IMR-90 (cell line): ENCODE results near the gene MRAP. TPM values are rescaled to one million over a fixed set of nuclear protein-coding genes. Genes with fewer than 3 reads are reported as not detected.

ENCODE experiments used
- ATAC-seq: fragments of 200-7000 bp; cut with Tn5 transposase; 2 replicates; pipeline ENCODE4 v1.9.1; 2020; ENCODE audit warnings: low read depth, mild to moderate bottlenecking, moderate library complexity
- BruUV-seq: library from RNA; stranded (reverse); fragments of 400-500 nt; replicated peaks from 2 replicates; lab custom pipeline; 2021; lab: Mats Ljungman, UMichigan
- CTCF ChIA-PET: fragments of 300-600 bp; formaldehyde crosslinking; extraction: SDS; loops from one replicate; lab custom pipeline; 2021; ENCODE audit warnings: antibody characterized with exemption; lab: Yijun Ruan, JAX
- POLR2A ChIA-PET: fragments of 300-600 bp; sonication (Branson Sonifier 250); formaldehyde crosslinking; loops from one replicate; lab custom pipeline; 2022; ENCODE audit warnings: antibody characterized with exemption; ENCODE audit not compliant: unreplicated experiment; lab: Charles Lee
- DNase-seq: peaks from one replicate; pipeline ENCODE4 v3.0.0; 2013
- H2AFZ ChIP-seq: replicated peaks from 2 replicates; pipeline ENCODE3; 2013; ENCODE audit warnings: low read length, mild to moderate bottlenecking; ENCODE audit not compliant: poor library complexity
- H2AK5ac ChIP-seq: 2 replicates; pipeline ENCODE4 v1.6.1; 2013; ENCODE audit warnings: low read depth, low read length, inconsistent platforms
- H2AK9ac ChIP-seq: replicated peaks from 2 replicates; pipeline ENCODE3; 2013; ENCODE audit warnings: mild to moderate bottlenecking, low read depth, low read length, moderate library complexity; ENCODE audit not compliant: poor library complexity
- H2BK120ac ChIP-seq: 2 replicates; pipeline ENCODE4 v1.6.1; 2013; ENCODE audit warnings: low read depth, low read length, inconsistent platforms
- H2BK15ac ChIP-seq: 3 replicates; pipeline ENCODE4 v1.6.1; 2013; ENCODE audit warnings: low read depth, low read length, inconsistent platforms
- H2BK20ac ChIP-seq: 2 replicates; pipeline ENCODE4 v1.6.1; 2013; ENCODE audit warnings: low read depth, mild to moderate bottlenecking, inconsistent platforms, low read length, moderate library complexity
- H2BK5ac ChIP-seq: 2 replicates; pipeline ENCODE4 v1.6.1; 2013; ENCODE audit warnings: mild to moderate bottlenecking, low read depth, low read length, inconsistent platforms; ENCODE audit not compliant: poor library complexity, severe bottlenecking
- H3K14ac ChIP-seq: replicated peaks from 2 replicates; pipeline ENCODE4 v1.6.1; 2013; ENCODE audit warnings: low read depth, low read length, inconsistent platforms
- H3K18ac ChIP-seq: 2 replicates; pipeline ENCODE4 v1.6.1; 2013; ENCODE audit warnings: low read depth, low read length, control low read depth
- H3K23ac ChIP-seq: 2 replicates; pipeline ENCODE4 v1.6.1; 2013; ENCODE audit warnings: low read depth, low read length, inconsistent platforms
- H3K27ac ChIP-seq: 2 replicates; pipeline ENCODE4 v1.5.1; 2013; ENCODE audit warnings: mild to moderate bottlenecking, control low read depth, low read length; ENCODE audit not compliant: insufficient read depth
- H3K27me3 ChIP-seq: 2 replicates; pipeline ENCODE4 v1.6.1; 2013; ENCODE audit warnings: low read length; ENCODE audit not compliant: control insufficient read depth, insufficient read depth
- H3K36me3 ChIP-seq: 2 replicates; pipeline ENCODE4 v1.6.1; 2013; ENCODE audit warnings: low read length, mixed read lengths; ENCODE audit not compliant: control insufficient read depth, insufficient read depth
- H3K4ac ChIP-seq: 2 replicates; pipeline ENCODE4 v1.6.1; 2013; ENCODE audit warnings: low read depth, low read length, inconsistent platforms
- H3K4me1 ChIP-seq: 2 replicates; pipeline ENCODE4 v1.6.1; 2013; ENCODE audit warnings: low read length, mixed read lengths; ENCODE audit not compliant: control insufficient read depth, insufficient read depth
- H3K4me2 ChIP-seq: 2 replicates; pipeline ENCODE4 v1.6.1; 2013; ENCODE audit warnings: low read depth, mild to moderate bottlenecking, control low read depth, low read length, moderate library complexity
- H3K4me3 ChIP-seq: 2 replicates; pipeline ENCODE4 v1.5.1; 2013; ENCODE audit warnings: low read depth, mild to moderate bottlenecking, control low read depth, low read length, moderate library complexity; ENCODE audit not compliant: insufficient read depth
- H3K56ac ChIP-seq: 2 replicates; pipeline ENCODE4 v1.6.1; 2013; ENCODE audit warnings: low read length, inconsistent platforms; ENCODE audit not compliant: insufficient read depth; ENCODE audit errors: extremely low read depth
- H3K79me1 ChIP-seq, 2 experiments: 2 replicates each; pipeline ENCODE4 v1.6.1; 2013; ENCODE audit warnings: low read length in 2 of 2, inconsistent platforms in 1 of 2, low read depth in 1 of 2
- H3K9ac ChIP-seq: 2 replicates; pipeline ENCODE4 v1.6.1; 2013; ENCODE audit warnings: low read depth, low read length, control low read depth
- H3K9me1 ChIP-seq: 2 replicates; pipeline ENCODE4 v1.6.1; 2013; ENCODE audit warnings: low read length, inconsistent platforms; ENCODE audit not compliant: insufficient read depth
- H3K9me3 ChIP-seq: 2 replicates; pipeline ENCODE4 v1.6.1; 2013; ENCODE audit warnings: low read length; ENCODE audit not compliant: control insufficient read depth, insufficient read depth
- H4K20me1 ChIP-seq: 2 replicates; pipeline ENCODE4 v1.6.1; 2013; ENCODE audit warnings: low read length, inconsistent platforms; ENCODE audit not compliant: insufficient read depth
- H4K5ac ChIP-seq: 2 replicates; pipeline ENCODE4 v1.6.1; 2013; ENCODE audit warnings: mild to moderate bottlenecking, low read depth, low read length, control low read depth
- H4K8ac ChIP-seq, 2 experiments: 2 replicates each; pipeline ENCODE4 v1.6.1; 2013; ENCODE audit warnings: low read depth in 2 of 2, low read length in 2 of 2, control low read depth in 1 of 2, inconsistent platforms in 1 of 2
- H4K91ac ChIP-seq: 2 replicates; pipeline ENCODE4 v1.6.1; 2013; ENCODE audit warnings: low read depth, low read length, inconsistent platforms; ENCODE audit not compliant: insufficient read depth
- CEBPB ChIP-seq: IDR thresholded peaks from 2 replicates; pipeline ENCODE4 v1.6.1; 2012; ENCODE audit warnings: low read depth, low read length, improper control_type of control experiment
- CHD1 ChIP-seq: IDR thresholded peaks from 2 replicates; pipeline ENCODE4 v1.6.1; 2012; ENCODE audit warnings: low read depth, low read length, improper control_type of control experiment
- MAFK ChIP-seq: IDR thresholded peaks from 2 replicates; pipeline ENCODE4 v1.6.1; 2012; ENCODE audit warnings: low read depth, low read length, improper control_type of control experiment
- MAZ ChIP-seq: IDR thresholded peaks from 2 replicates; pipeline ENCODE4 v1.6.1; 2012; ENCODE audit warnings: low read depth, mild to moderate bottlenecking, low read length, improper control_type of control experiment, moderate library complexity, borderline replicate concordance
- RAD21 ChIP-seq: IDR thresholded peaks from 2 replicates; pipeline ENCODE4 v1.6.1; 2012; ENCODE audit warnings: low read length, improper control_type of control experiment
- SMC3 ChIP-seq: fragments of 150-350 bp; IDR thresholded peaks from 2 replicates; pipeline ENCODE4 v1.6.1; 2016; ENCODE audit warnings: low read depth, mild to moderate bottlenecking, antibody characterized with exemption, low read length, moderate library complexity
- WGBS, 2 experiments: methylation state at CpG; one replicate each; pipeline versions ENCODE4 v1.1.5 to v1.1.7; 2013; ENCODE audit warnings: missing lambda C conversion rate in 2 of 2; ENCODE audit not compliant: insufficient read length in 1 of 2; ENCODE audit errors: extremely low coverage in 2 of 2; 5-methylcytosine and 5-hydroxymethylcytosine counted together
- dilution Hi-C: fragments of 300-500 bp; cut with HindIII; formaldehyde crosslinking; loops from one replicate; pipeline ENCODE4 v1.14.3; 2018; ENCODE audit warnings: low sequenced_read_pairs; ENCODE audit not compliant: unreplicated experiment
- in situ Hi-C: fragments of 300-500 bp; cut with MboI; formaldehyde crosslinking; loops from 3 replicates; pipeline ENCODE4 v1.14.3; 2019; ENCODE audit warnings: low sequenced_read_pairs, inconsistent platforms, mixed read lengths
- intact Hi-C: fragments of 100-400 bp; cut with micrococcal nuclease; formaldehyde crosslinking; loops from 2 replicates; pipeline ENCODE4 v1.10.0; 2022
- polyA plus RNA-seq, 3 experiments: library from polyadenylated mRNA; depleted of rRNA; stranded (reverse); fragments of >200 nt; gene quantifications; 2 replicates each; pipeline ENCODE4 v1.2.3, GENCODE V29; 2012; ENCODE audit warnings: low replicate concordance in 1 of 3
- total RNA-seq: library from RNA; depleted of rRNA; stranded (reverse); fragments of >200 nt; gene quantifications from 2 replicates; pipeline ENCODE4 v1.2.3, GENCODE V29; 2012

The MRAP gene
- total and polyA plus RNA-seq, 2 of the 4 experiments (the other 2 are of a cell fraction), result not detected

GRCh38 chr21:32348604-32349332 lies 50.1 kb downstream of the MRAP start:
- peaks cover 10% of the 10 kb centered on the region for H3K9me3 ChIP-seq

More at GRCh38 chr21:32348604-32349332, 50.1 kb downstream of the MRAP start:
- no TSS peak for BruUV-seq
- Histone ChIP-seq H2AFZ (no peak overlapping the region), H2BK15ac (no peak overlapping the region), H2BK5ac (no peak overlapping the region), H3K36me3 (peaks cover 84% of the 10 kb centered on the region), H2AK9ac (no peak overlapping the region), H3K9ac (no peak overlapping the region), H3K14ac (no peak overlapping the region), H4K91ac (no peak overlapping the region), H3K56ac (no peak overlapping the region), H3K4me1 (no peaks in the 10 kb centered on the region), H4K8ac (no peak overlapping the region), H3K23ac (no peak overlapping the region), H4K20me1 (no peaks in the 10 kb centered on the region), H3K79me1 (peaks cover 7 to 24% of the 10 kb centered on the region in 2 experiments; a peak in 2 of 4 replicates), H2BK20ac (no peak overlapping the region), H3K27ac (no peak overlapping the region), H2AK5ac (no peak overlapping the region), H3K18ac (no peak overlapping the region), H3K9me1 (no peaks in the 10 kb centered on the region), H3K4me3 (no peak overlapping the region), H3K4ac (no peak overlapping the region), H4K5ac (no peak overlapping the region), H3K4me2 (no peak overlapping the region), H2BK120ac (no peak overlapping the region), H3K27me3 (no peaks in the 10 kb centered on the region)
- intact Hi-C loops (no loop called here), in situ Hi-C loops (no loop called here), dilution Hi-C loops (no loop called here)
- POLR2A ChIA-PET, result no interaction called here
- CTCF ChIA-PET, result no interaction called here
- WGBS, 2 experiments, result 74% methylated on average over 3 of the region's 9 CpGs; no CpG with 5 or more reads in 1 of the 2 experiments
- TF ChIP-seq MAZ, result no peak
- no peak for TF ChIP-seq RAD21
- TF ChIP-seq SMC3, result no peak
- no peak for TF ChIP-seq CHD1
- no peak for TF ChIP-seq CEBPB
- TF ChIP-seq MAFK, result no peak
- no peak for ATAC-seq
- no peak for DNase-seq
